GM23338 (cell line): ENCODE data around the gene FYN. TPM values are rescaled to one million over a fixed set of nuclear protein-coding genes. Genes with fewer than 3 reads are reported as not detected.

Experiments used
- ATAC-seq: fragments of 200-7000 bp; cut with Tn5 transposase; 3 replicates; pipeline ENCODE4 v1.9.1; 2020
- DNase-seq: peaks from one replicate; pipeline ENCODE4 v3.0.0-alpha.2; 2015; ENCODE audit warnings: low spot score
- H2AFZ ChIP-seq: fragments of 200-600 bp; sonication (generic); 2 replicates; pipeline ENCODE4 v1.8.0; 2016; ENCODE audit warnings: antibody characterized with exemption, mild to moderate bottlenecking, moderate library complexity
- H3F3A ChIP-seq: fragments of 200-600 bp; sonication (generic); replicated peaks from 2 replicates; pipeline ENCODE4 v1.8.0; 2017; ENCODE audit warnings: antibody characterized with exemption, mixed run types, low read depth
- H3K27ac ChIP-seq: fragments of 200-600 bp; sonication (generic); 2 replicates; pipeline ENCODE4 v1.6.1; 2016; ENCODE audit warnings: low read depth
- H3K27me3 ChIP-seq: fragments of 200-600 bp; sonication (generic); 2 replicates; pipeline ENCODE4 v1.8.0; 2016; ENCODE audit warnings: mild to moderate bottlenecking, mixed run types, moderate library complexity; ENCODE audit not compliant: insufficient read depth
- H3K36me3 ChIP-seq: fragments of 200-600 bp; sonication (generic); 2 replicates; pipeline ENCODE4 v1.8.0; 2016; ENCODE audit warnings: mild to moderate bottlenecking; ENCODE audit not compliant: insufficient read depth
- H3K4me1 ChIP-seq: fragments of 200-600 bp; sonication (generic); 2 replicates; pipeline ENCODE4 v1.8.0; 2016; ENCODE audit warnings: mild to moderate bottlenecking, moderate library complexity; ENCODE audit not compliant: insufficient read depth
- H3K4me2 ChIP-seq: fragments of 200-600 bp; sonication (generic); 2 replicates; pipeline ENCODE4 v1.7.1; 2017; ENCODE audit warnings: mixed run types
- H3K4me3 ChIP-seq: fragments of 200-600 bp; sonication (generic); 2 replicates; pipeline ENCODE4 v1.6.1; 2016; ENCODE audit warnings: mixed run types
- H3K79me2 ChIP-seq: fragments of 200-600 bp; sonication (generic); replicated peaks from 2 replicates; pipeline ENCODE4 v1.8.0; 2017; ENCODE audit warnings: mild to moderate bottlenecking; ENCODE audit not compliant: insufficient read depth
- H3K9me2 ChIP-seq: fragments of 200-600 bp; sonication (generic); 2 replicates; pipeline ENCODE4 v1.8.0; 2017; ENCODE audit not compliant: insufficient read depth
- H4K20me1 ChIP-seq: fragments of 200-600 bp; sonication (generic); replicated peaks from 2 replicates; pipeline ENCODE4 v1.8.0; 2017; ENCODE audit warnings: mild to moderate bottlenecking; ENCODE audit not compliant: insufficient read depth
- H3K27ac Mint-ChIP-seq: 2 replicates; pipeline ENCODE4 v1.8.0; 2020; ENCODE audit warnings: inconsistent platforms, mild to moderate bottlenecking, moderate library complexity, mixed read lengths
- H3K27me3 Mint-ChIP-seq: 3 replicates; pipeline ENCODE4 v1.8.0; 2022; ENCODE audit warnings: low read depth, mild to moderate bottlenecking, moderate library complexity, mixed read lengths, inconsistent platforms; ENCODE audit not compliant: insufficient read depth, poor library complexity
- H3K36me3 Mint-ChIP-seq: 3 replicates; pipeline ENCODE4 v1.8.0; 2021; ENCODE audit warnings: low read depth, mild to moderate bottlenecking, inconsistent platforms, moderate library complexity, mixed read lengths
- H3K4me1 Mint-ChIP-seq: 3 replicates; pipeline ENCODE4 v1.8.0; 2020; ENCODE audit warnings: mild to moderate bottlenecking, inconsistent platforms, mixed read lengths
- H3K4me3 Mint-ChIP-seq: 3 replicates; pipeline ENCODE4 v1.8.0; 2021; ENCODE audit warnings: moderate library complexity, mild to moderate bottlenecking, inconsistent platforms, mixed read lengths
- H3K9me3 Mint-ChIP-seq: 3 replicates; pipeline ENCODE4 v1.8.0; 2020; ENCODE audit warnings: moderate library complexity, mild to moderate bottlenecking, inconsistent platforms, mixed read lengths
- CREB1 ChIP-seq: fragments of 250-450 bp; sonication (Bioruptor Pico); IDR thresholded peaks from 2 replicates; pipeline ENCODE4 v1.5.0; 2020; ENCODE audit warnings: low read depth, mild to moderate bottlenecking, moderate library complexity
- ETS1 ChIP-seq: IDR thresholded peaks from 2 replicates; pipeline ENCODE4 v1.6.1; 2016; ENCODE audit warnings: antibody characterized with exemption
- EZH2 ChIP-seq: fragments of 200-600 bp; sonication (generic); IDR thresholded peaks from one replicate; pipeline ENCODE4 v1.8.0; 2017; ENCODE audit warnings: antibody characterized with exemption, mild to moderate bottlenecking, low read depth; ENCODE audit not compliant: unreplicated experiment
- EZH2phosphoT487 ChIP-seq: fragments of 200-600 bp; sonication (generic); IDR thresholded peaks from one replicate; pipeline ENCODE4 v1.8.1; 2018; ENCODE audit warnings: antibody characterized with exemption; ENCODE audit not compliant: unreplicated experiment
- JUNB ChIP-seq: IDR thresholded peaks from one replicate; pipeline ENCODE4 v1.6.1; 2016; ENCODE audit warnings: antibody characterized with exemption; ENCODE audit not compliant: unreplicated experiment
- NANOG ChIP-seq: IDR thresholded peaks from 2 replicates; pipeline ENCODE4 v1.6.1; 2016; ENCODE audit warnings: antibody characterized with exemption, borderline replicate concordance
- POLR2AphosphoS5 ChIP-seq: IDR thresholded peaks from 2 replicates; pipeline ENCODE4 v1.6.1; 2016; ENCODE audit warnings: antibody characterized with exemption, low read depth
- REST ChIP-seq: IDR thresholded peaks from one replicate; pipeline ENCODE4 v1.6.1; 2018; ENCODE audit warnings: antibody characterized with exemption; ENCODE audit not compliant: unreplicated experiment
- STAT1 ChIP-seq: IDR thresholded peaks from one replicate; pipeline ENCODE4 v1.6.1; 2016; ENCODE audit warnings: antibody characterized with exemption; ENCODE audit not compliant: unreplicated experiment
- ZNF114 ChIP-seq: fragments of 250-450 bp; sonication (Bioruptor Pico); IDR thresholded peaks from 2 replicates; pipeline ENCODE4 v1.5.0; 2020; ENCODE audit warnings: mild to moderate bottlenecking, moderate library complexity
- ZNF331 ChIP-seq: fragments of 250-450 bp; sonication (Bioruptor Pico); IDR thresholded peaks from 2 replicates; pipeline ENCODE4 v1.5.0; 2020; ENCODE audit warnings: low read depth, mild to moderate bottlenecking, moderate library complexity
- ZNF462 ChIP-seq: fragments of 250-450 bp; sonication (Bioruptor Pico); IDR thresholded peaks from 2 replicates; pipeline ENCODE4 v1.5.0; 2020; ENCODE audit warnings: mild to moderate bottlenecking, moderate library complexity
- polyA plus RNA-seq: library from polyadenylated mRNA; unstranded; fragments of >200 nt; fragmentation: Nextera tagmentation; extraction: Ambion mirVana; gene quantifications from 2 replicates; pipeline ENCODE4 v1.2.1, GENCODE V29; 2016
- total RNA-seq: library from RNA; depleted of rRNA; stranded (reverse); fragments of >200 nt; shearing (Covaris generic); gene quantifications from 2 replicates; pipeline ENCODE4 v1.2.3, GENCODE V29; 2014

FYN gene
- total and polyA plus RNA-seq, 2 experiments from 2014 or later = 46.8 to 143 TPM

GRCh38 chr6:111803804-111804203, 69.4 kb downstream of the FYN start:
- no peak overlapping the region for H3K27ac Mint-ChIP-seq

GRCh38 chr6:111803371-111803770, 69.9 kb downstream of the FYN start:
- ATAC-seq (no peak), DNase-seq (no peak)
- Histone ChIP-seq H3F3A (no peaks in the 10 kb centered on the region), H3K4me3 (no peak overlapping the region), H3K27ac (no peak overlapping the region), H3K9me2 (no peaks in the 10 kb centered on the region), H3K4me2 (no peak overlapping the region), H3K4me1 (peaks cover 23% of the 10 kb centered on the region; the same call in 1 of the 2 replicates), H3K27me3 (no peaks in the 10 kb centered on the region), H3K79me2 (peaks cover 17% of the 10 kb centered on the region), H3K36me3 (no peaks in the 10 kb centered on the region), H4K20me1 (peaks cover 8% of the 10 kb centered on the region; the same call in 1 of the 2 replicates), H2AFZ (no peak overlapping the region)
- peaks cover 12% of the 10 kb centered on the region for H3K27me3 Mint-ChIP-seq
- H3K27ac Mint-ChIP-seq = no peak overlapping the region
- TF ChIP-seq CREB1 (no peak), STAT1 (no peak), ZNF331 (no peak), EZH2phosphoT487 (no peak), ETS1 (no peak), NANOG (no peak), REST (no peak), ZNF462 (no peak), EZH2 (no peak), ZNF114 (CRISPR knock-in tag) (no peak), POLR2AphosphoS5 (no peak)
- H3K36me3 Mint-ChIP-seq = no peaks in the 10 kb centered on the region
- no peak overlapping the region for H3K4me3 Mint-ChIP-seq
- H3K4me1 Mint-ChIP-seq = peaks cover 44% of the 10 kb centered on the region
- H3K9me3 Mint-ChIP-seq = no peaks in the 10 kb centered on the region; the same call in 2 of the 3 replicates

More at GRCh38 chr6:111803804-111804203, 69.4 kb downstream of the FYN start:
- Mint-ChIP-seq H3K4me1 (peaks cover 39% of the 10 kb centered on the region), H3K4me3 (no peak overlapping the region), H3K27me3 (peaks cover 11% of the 10 kb centered on the region), H3K9me3 (no peaks in the 10 kb centered on the region; the same call in 2 of the 3 replicates), H3K36me3 (no peaks in the 10 kb centered on the region)
- ATAC-seq (no peak), DNase-seq (no peak)
- no peaks in the 10 kb centered on the region for H3K36me3 ChIP-seq
- no peaks in the 10 kb centered on the region for H3K9me2 ChIP-seq
- no peak overlapping the region for H3K4me2 ChIP-seq
- TF ChIP-seq CREB1 (no peak), STAT1 (no peak), EZH2 (no peak), JUNB (no peak)
- H3K27me3 ChIP-seq = no peaks in the 10 kb centered on the region
- H2AFZ ChIP-seq = no peak overlapping the region
- H3F3A ChIP-seq = no peaks in the 10 kb centered on the region
- H3K4me3 ChIP-seq = no peak overlapping the region
- H3K27ac ChIP-seq = no peak overlapping the region
- peaks cover 17% of the 10 kb centered on the region for H3K79me2 ChIP-seq
- H3K4me1 ChIP-seq = peaks cover 20% of the 10 kb centered on the region; the same call in 1 of the 2 replicates
- H4K20me1 ChIP-seq = peaks cover 11% of the 10 kb centered on the region; the same call in 1 of the 2 replicates
